Duodenal mucosa (tissue), 2 donors: ENCODE results near the gene IFITM5.
"Not testable (repeated sequence)": the region's sequence is repeated elsewhere in the genome, so short reads cannot be mapped to it uniquely, and the experiment has no call there.

Experiments
- H3K27ac ChIP-seq: one replicate; pipeline ENCODE4 v1.7.0; 2013; ENCODE audit warnings: low read depth, low read length
- H3K27me3 ChIP-seq, 2 donors: one replicate each; pipeline ENCODE4 v1.7.0; 2013; ENCODE audit warnings: low read length in 2 of 2, control low read depth in 1 of 2; ENCODE audit not compliant: insufficient read depth in 2 of 2, control insufficient read depth in 1 of 2
- H3K36me3 ChIP-seq, 2 donors: one replicate each; pipeline ENCODE4 v1.7.0; 2013; ENCODE audit warnings: low read length in 2 of 2, control low read depth in 1 of 2; ENCODE audit not compliant: insufficient read depth in 2 of 2, control insufficient read depth in 1 of 2
- H3K4me1 ChIP-seq, 2 donors: one replicate each; pipeline ENCODE4 v1.7.0; 2013; ENCODE audit warnings: low read length in 2 of 2, control low read depth in 1 of 2; ENCODE audit not compliant: insufficient read depth in 2 of 2, control insufficient read depth in 1 of 2
- H3K4me3 ChIP-seq, 2 donors: one replicate each; pipeline ENCODE4 v1.7.0; 2013; ENCODE audit warnings: low read length in 2 of 2, low read depth in 1 of 2
- H3K9ac ChIP-seq, 2 donors: one replicate each; pipeline ENCODE4 v1.7.0; 2013; ENCODE audit warnings: low read length in 2 of 2, low read depth in 1 of 2
- H3K9me3 ChIP-seq, 2 donors: one replicate each; pipeline ENCODE4 v1.7.0; 2013; ENCODE audit warnings: low read length in 2 of 2, control low read depth in 1 of 2; ENCODE audit not compliant: control insufficient read depth in 1 of 2

The IFITM5 gene

DNA sequence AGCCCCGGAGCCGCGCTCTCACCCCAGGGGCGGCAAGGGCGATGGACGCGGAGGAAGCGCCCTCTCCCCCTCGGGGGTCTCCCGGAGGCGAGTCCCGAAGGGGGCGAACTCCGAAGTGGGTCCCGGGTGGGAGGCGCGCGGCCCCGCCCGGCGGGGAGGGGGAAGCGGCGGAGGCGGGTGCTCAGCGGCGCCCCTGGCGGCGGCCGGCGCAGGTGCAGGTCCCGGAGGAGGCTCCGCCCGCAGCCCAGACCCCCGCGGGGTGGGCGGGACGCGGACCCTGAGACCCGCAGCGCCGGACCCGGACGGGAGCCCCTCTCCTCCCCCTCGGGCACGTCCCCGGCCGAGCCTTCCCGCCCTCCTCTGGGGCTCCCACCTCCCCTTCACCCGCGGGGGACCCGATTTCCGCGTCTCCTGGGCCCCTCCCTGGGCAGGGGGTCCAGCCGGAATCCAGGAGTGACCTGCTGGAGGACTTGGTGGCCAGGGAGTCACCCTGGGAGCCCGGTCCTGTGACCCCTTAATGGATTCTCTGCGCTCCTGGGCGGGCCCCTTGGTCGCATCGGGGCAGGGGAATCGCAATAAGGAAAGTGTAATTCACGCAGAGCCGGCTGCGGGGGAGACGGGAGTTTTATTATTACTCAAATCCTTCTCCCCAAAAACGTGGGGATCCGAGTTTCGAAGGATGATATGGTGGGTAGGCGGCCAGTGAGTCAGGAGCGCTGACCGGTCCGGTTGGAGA lies 11.9 kb upstream of the IFITM5 start:
- H3K9ac ChIP-seq, H3K27ac ChIP-seq, H3K4me3 ChIP-seq, H3K27me3 ChIP-seq, H3K36me3 ChIP-seq, H3K9me3 ChIP-seq: not testable (repeated sequence)
- peaks cover 25 to 61% of the 10 kb centered on the region in 2 donors for H3K4me1 ChIP-seq

GRCh38 chr11:309979-310572 lies 10.8 kb upstream of the IFITM5 start:
- peak overlapping the region; percentile 13 for H3K27ac ChIP-seq
- H3K4me1 ChIP-seq, result peaks cover 22 to 51% of the 10 kb centered on the region in 2 donors
- H3K9ac ChIP-seq, result peak overlapping the region in 1 of 2 donors; percentile 54
- H3K27me3 ChIP-seq, H3K36me3 ChIP-seq, H3K9me3 ChIP-seq: not testable (repeated sequence)
- peak overlapping the region; percentile 12 to 65 for H3K4me3 ChIP-seq

GRCh38 chr11:308740-309665 lies 9.7 kb upstream of the IFITM5 start:
- Histone ChIP-seq H3K4me3 (peak overlapping the region; percentile 57 to 65), H3K4me1 (peaks cover 19 to 42% of the 10 kb centered on the region in 2 donors), H3K27ac (peak overlapping the region; percentile 65), H3K9ac (peak overlapping the region; percentile 41 to 55)
- not testable (repeated sequence) for H3K27me3 ChIP-seq, H3K9me3 ChIP-seq, H3K36me3 ChIP-seq

GRCh38 chr11:307766-308708 lies 8.7 kb upstream of the IFITM5 start, which contains the start of gene IFITM2:
Gene IFITM2, plus strand, starts transcription at chr11:307816. Its CDS starts 377 bp downstream, at chr11:308193.
- Histone ChIP-seq H3K9ac (peak within 1 kb of the TSS; percentile 60 to 63), H3K4me1 (peaks cover 9 to 32% of the 10 kb centered on the region in 2 donors), H3K4me3 (peak within 1 kb of the TSS; percentile 57 to 72), H3K27ac (peak within 1 kb of the TSS; percentile 89)
- H3K9me3 ChIP-seq, H3K36me3 ChIP-seq, H3K27me3 ChIP-seq: not testable (repeated sequence)

DNA sequence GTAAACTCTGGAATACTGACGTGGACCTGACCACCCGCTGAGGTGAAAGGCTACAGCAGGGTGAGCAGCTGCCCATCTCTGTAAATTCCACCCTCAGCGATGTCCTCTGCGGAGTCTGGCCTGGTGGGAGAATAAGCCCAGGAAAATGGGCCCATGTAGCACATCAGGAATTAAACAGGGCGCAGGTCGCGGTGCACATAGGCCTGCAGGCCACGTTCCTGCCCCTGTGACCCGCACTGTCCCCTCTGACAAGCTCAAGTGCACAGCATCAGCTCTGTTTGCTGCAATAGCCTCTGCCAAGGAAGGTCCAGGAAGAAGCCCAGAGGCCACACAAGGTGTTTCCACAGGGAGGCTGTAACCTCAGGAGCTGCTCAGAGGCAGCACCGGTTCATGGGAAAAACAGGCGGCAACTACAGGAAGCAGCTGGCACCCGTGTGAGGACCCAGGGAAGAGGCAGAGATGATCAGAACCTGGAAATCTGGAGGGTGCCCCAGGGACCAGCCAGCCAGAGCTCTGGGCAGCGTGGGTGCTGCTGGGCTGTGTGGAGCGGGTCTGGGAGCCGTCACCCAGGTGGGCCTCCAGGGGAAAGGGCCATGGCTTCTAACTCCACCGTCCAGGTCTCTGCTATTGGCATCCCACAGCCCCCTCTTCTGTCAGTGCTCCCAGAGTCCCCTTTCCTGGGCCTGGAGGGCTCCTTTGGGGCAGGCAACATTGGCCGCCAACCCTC lies 7.5 kb upstream of the IFITM5 start:
- Histone ChIP-seq H3K9ac (no peak overlapping the region), H3K4me1 (peaks cover 1 to 20% of the 10 kb centered on the region in 2 donors), H3K4me3 (no peak overlapping the region), H3K27ac (peak overlapping the region; percentile 50), H3K27me3 (no peaks in the 10 kb centered on the region), H3K36me3 (no peaks in the 10 kb centered on the region), H3K9me3 (no peaks in the 10 kb centered on the region)

GRCh38 chr11:305844-306211 lies 6.5 kb upstream of the IFITM5 start:
- H3K9ac ChIP-seq, result no peak overlapping the region
- H3K4me1 ChIP-seq, result peaks cover 0 to 18% of the 10 kb centered on the region in 2 donors
- H3K27ac ChIP-seq, result no peak overlapping the region
- H3K27me3 ChIP-seq, result no peaks in the 10 kb centered on the region
- no peaks in the 10 kb centered on the region for H3K36me3 ChIP-seq
- H3K9me3 ChIP-seq, result no peaks in the 10 kb centered on the region
- no peak overlapping the region for H3K4me3 ChIP-seq

DNA sequence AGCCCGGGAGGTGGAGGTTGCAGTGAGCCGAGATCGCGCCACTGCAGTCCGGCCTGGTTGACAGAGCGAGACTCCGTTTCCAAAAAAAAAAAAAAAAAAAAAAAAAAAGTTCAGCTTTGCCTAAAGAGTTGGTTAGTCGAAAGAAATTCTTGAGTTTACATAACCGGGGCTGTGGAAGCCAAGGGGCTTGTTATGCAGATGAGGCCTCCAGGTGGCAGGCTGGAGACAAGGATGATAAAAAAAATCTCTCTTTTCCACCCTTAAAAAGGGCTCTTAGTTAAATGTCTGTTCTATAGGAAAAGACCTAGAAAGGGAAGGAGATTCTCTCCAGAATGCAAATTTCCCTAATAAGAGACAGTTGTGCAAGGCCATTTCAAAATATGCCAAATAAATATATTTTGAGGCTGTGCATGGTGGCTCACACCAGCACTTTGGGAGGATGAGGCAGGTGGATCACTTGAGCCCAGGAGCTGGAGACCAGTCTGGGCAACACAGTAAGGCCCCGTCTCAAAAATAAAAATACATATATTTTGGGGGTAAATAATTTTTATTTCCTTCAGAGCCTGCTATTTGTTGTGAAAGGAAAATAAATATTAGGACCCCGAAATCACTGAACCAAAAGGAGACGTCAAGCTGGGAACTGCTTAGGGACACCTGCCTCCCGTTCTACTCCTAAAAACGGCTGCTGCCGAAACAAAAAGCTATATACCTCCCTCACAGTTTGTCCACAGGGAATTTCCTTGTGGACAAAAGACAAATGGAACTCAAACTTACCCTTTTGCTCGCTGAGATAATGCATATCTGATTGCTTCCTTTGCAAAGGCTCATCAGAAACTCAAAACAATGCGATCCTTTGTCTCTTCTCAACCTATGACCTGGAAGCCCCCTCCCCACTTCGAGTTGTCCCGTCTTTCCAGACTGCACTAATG lies 5.9 kb upstream of the IFITM5 start:
- Histone ChIP-seq H3K9me3 (no peaks in the 10 kb centered on the region), H3K27ac (no peak overlapping the region), H3K4me3 (no peak overlapping the region), H3K4me1 (peaks cover 3 to 22% of the 10 kb centered on the region in 2 donors), H3K36me3 (no peaks in the 10 kb centered on the region), H3K9ac (no peak overlapping the region), H3K27me3 (peaks cover 3 to 5% of the 10 kb centered on the region in 2 donors)

DNA sequence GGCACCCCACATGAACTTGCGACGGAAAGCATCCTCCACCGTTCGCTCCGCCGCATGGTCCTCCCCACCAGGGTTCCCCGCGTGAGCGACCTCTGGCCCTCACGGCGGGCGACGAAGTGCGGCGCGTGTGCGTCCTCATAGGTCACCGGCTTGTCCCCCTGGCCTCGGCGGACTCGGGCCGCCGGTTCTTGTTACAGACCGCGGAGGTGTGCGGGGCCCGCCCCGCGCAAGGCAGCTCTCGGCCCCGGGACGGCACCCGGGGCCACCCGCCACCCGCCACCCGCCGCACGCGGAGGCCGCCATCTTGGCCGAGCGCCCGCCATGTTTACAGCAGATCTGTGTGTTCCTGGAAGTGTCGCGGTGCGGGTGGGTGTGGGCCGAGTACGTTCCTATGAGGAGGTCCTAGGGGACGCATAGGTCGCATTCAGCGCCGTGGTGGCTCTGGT lies 4.8 kb upstream of the IFITM5 start:
- no peak overlapping the region for H3K4me3 ChIP-seq
- peaks cover 3 to 15% of the 10 kb centered on the region in 2 donors for H3K4me1 ChIP-seq
- H3K27ac ChIP-seq, result no peak overlapping the region

More for the DNA sequence above, 4.8 kb upstream of the IFITM5 start:
- no peaks in the 10 kb centered on the region for H3K9me3 ChIP-seq
- H3K9ac ChIP-seq, result no peak overlapping the region
- H3K27me3 ChIP-seq, result peaks cover 9 to 10% of the 10 kb centered on the region in 2 donors
- no peaks in the 10 kb centered on the region for H3K36me3 ChIP-seq
